ENCODE results near the gene CDK13. TPM values are rescaled to one million over a fixed set of nuclear protein-coding genes. Genes with fewer than 3 reads are reported as not detected.

CDK13 gene
- total RNA-seq, 2 donors from 2014 or later: 37.6 to 41.3 TPM

DNA sequence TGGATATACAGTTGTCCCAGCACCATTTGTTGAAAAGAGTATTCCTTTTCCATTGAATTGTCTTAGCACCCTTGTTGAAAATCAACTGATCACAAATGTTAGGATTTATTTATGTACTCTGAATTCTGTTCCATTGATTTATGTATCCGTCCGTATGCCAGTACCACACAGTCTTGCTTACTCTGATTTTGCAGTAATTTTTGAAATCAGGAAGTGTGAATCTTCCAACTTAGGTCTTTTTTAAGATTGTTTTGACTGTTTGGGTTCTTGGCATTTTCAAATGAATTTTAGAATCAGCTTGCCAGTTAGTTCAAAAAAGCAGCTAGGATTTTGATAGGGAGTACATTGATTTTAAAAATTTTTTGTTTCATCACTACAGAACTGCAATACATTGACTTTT lies 23.7 kb downstream of the CDK13 start:
- DNase-seq (ENCODE audit: low spot score in 2 of 2): no peak
- Mint-ChIP-seq H3K27ac (no peak overlapping the region), H3K9me3 (no peaks in the 10 kb centered on the region), H3K36me3 (peaks cover 0 to 5% of the 10 kb centered on the region in 2 donors)
- ATAC-seq: no peak

DNA sequence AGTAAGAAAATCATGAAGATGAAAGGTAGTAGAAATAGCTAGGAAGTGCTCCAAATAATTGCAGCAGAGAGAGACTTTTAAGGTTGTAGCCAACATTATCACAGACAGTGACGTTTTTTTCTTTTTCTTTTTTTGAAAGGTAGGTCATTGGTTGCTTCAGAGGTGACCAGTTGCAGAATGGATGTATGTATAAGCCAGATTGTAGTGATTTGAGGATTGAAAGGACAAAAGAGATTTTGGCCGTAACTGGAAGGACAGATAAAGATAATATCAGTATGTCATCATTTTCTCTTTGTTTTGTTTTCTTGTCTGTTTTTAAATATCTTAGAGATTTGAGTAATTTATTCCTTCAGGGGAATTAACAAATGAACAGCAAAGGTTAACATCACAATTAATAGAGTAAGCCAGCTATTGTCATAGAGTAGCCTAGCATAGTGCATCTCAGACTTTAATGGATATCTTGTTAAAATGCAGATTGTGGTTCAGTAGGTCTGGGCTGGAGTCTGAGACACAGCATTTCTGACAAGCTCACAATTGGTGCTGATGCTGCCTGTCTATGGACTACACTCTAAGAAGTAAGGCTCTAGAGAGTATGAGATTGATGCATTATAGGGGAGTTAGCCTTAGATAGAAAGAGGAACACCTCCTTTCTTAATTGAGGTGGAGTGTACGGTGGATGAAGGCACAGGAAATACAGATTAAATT lies 28.3 kb downstream of the CDK13 start:
- ATAC-seq (peak in 1 of 2 donors; percentile 16), DNase-seq (ENCODE audit: low spot score in 2 of 2) (no peak)
- Mint-ChIP-seq H3K36me3 (no peaks in the 10 kb centered on the region), H3K27ac (no peak overlapping the region), H3K9me3 (no peaks in the 10 kb centered on the region)

DNA sequence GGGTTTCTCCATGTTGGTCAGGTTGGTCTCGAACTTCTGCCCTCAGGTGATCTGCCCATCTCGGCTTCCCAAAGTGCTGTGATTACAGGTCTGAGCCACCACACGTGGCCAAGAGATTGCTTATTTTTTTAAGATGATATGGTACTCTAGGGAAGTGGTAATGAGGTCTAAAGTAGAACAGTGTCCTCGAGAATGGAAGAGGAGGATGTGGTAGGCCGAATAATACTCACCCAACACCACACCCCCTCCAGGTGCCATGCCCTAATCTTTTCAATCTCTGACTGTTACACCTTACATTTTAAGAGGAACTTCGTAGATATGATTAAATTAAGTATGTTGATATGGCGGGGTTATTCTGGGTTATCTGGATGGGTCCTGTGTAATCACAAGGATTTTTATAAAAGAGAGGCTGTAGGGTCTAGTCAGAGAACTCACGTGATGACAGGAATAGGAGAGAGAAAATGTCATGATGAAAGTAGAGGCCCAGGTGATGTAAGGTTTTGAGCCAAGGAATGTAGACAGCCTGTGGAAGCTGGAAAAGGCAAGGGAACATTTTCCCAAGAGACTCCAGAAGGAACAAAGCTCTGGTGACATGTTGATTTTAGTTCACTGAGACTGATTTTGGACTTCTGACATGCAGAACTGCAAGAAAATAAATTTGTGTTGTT lies 29.5 kb downstream of the CDK13 start:
- ATAC-seq (peak; percentile 53 to 87), DNase-seq (ENCODE audit: low spot score in 2 of 2) (no peak)
- H3K27ac Mint-ChIP-seq: no peak overlapping the region
- no peaks in the 10 kb centered on the region for H3K9me3 Mint-ChIP-seq
- no peaks in the 10 kb centered on the region for H3K36me3 Mint-ChIP-seq

- peak overlapping the region; percentile 48 to 65 for H3K27ac Mint-ChIP-seq
- DNase-seq (ENCODE audit: low spot score in 2 of 2) (no peak), ATAC-seq (peak in 1 of 2 donors; percentile 7)
- peaks cover 0 to 4% of the 10 kb centered on the region in 2 donors for H3K36me3 Mint-ChIP-seq
- H3K9me3 Mint-ChIP-seq: no peaks in the 10 kb centered on the region
Measured at GRCh38 chr7:39985398-39985918, 35.4 kb downstream of the CDK13 start.

GRCh38 chr7:39987641-39988347 lies 37.7 kb downstream of the CDK13 start:
- H3K36me3 Mint-ChIP-seq: peaks cover 0 to 4% of the 10 kb centered on the region in 2 donors
- peak overlapping the region in 1 of 2 donors; percentile 42 for H3K27ac Mint-ChIP-seq
- DNase-seq (ENCODE audit: low spot score in 2 of 2) (no peak), ATAC-seq (peak; percentile 24 to 78)
- H3K9me3 Mint-ChIP-seq: no peaks in the 10 kb centered on the region

GRCh38 chr7:40000734-40001315 lies 50.8 kb downstream of the CDK13 start:
- no peak overlapping the region for H3K27ac Mint-ChIP-seq
- ATAC-seq (peak in 1 of 2 donors; percentile 43), DNase-seq (ENCODE audit: low spot score in 2 of 2) (no peak)
- peaks cover 0 to 4% of the 10 kb centered on the region in 2 donors for H3K36me3 Mint-ChIP-seq
- no peaks in the 10 kb centered on the region for H3K9me3 Mint-ChIP-seq

DNA sequence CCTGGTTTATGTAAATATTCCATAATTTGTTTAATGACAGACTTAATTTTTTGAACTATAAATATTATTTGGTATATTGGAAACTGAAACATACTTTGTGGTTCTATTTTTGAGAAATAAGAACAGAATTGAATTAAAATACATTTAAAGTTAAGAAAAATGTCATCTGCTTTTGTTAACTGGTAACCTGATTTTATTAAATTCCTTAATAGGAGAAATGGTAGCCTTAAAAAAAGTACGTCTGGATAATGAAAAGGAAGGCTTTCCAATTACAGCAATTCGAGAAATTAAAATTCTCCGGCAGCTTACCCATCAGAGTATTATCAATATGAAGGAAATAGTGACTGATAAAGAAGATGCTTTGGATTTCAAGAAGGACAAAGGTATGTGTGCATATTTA lies 51.6 kb downstream of the CDK13 start:
- Mint-ChIP-seq H3K27ac (no peak overlapping the region), H3K36me3 (peaks cover 0 to 4% of the 10 kb centered on the region in 2 donors), H3K9me3 (no peaks in the 10 kb centered on the region)
- ATAC-seq (no peak), DNase-seq (ENCODE audit: low spot score in 2 of 2) (no peak)

DNA sequence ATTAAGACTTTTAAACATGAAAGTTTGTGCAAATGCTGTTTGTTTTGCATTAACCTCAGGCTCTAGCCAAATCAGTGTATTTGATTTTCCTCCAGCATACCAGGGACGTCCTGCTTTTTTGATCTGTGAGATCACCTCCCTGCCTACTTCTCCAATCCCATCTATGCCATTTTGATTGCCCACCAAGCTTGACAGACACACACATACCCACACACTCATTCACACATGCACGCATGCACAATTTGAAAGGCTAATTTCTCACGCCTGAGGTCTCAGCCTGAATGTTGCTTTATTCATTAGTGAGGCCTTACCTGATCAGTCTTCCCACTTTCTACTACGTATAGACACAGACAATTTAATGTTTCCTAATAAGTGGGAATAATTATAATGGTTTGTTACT lies 53.5 kb downstream of the CDK13 start:
- ATAC-seq (no peak), DNase-seq (ENCODE audit: low spot score in 2 of 2) (no peak)
- Mint-ChIP-seq H3K36me3 (peaks cover 0 to 4% of the 10 kb centered on the region in 2 donors), H3K27ac (no peak overlapping the region), H3K9me3 (no peaks in the 10 kb centered on the region)

DNA sequence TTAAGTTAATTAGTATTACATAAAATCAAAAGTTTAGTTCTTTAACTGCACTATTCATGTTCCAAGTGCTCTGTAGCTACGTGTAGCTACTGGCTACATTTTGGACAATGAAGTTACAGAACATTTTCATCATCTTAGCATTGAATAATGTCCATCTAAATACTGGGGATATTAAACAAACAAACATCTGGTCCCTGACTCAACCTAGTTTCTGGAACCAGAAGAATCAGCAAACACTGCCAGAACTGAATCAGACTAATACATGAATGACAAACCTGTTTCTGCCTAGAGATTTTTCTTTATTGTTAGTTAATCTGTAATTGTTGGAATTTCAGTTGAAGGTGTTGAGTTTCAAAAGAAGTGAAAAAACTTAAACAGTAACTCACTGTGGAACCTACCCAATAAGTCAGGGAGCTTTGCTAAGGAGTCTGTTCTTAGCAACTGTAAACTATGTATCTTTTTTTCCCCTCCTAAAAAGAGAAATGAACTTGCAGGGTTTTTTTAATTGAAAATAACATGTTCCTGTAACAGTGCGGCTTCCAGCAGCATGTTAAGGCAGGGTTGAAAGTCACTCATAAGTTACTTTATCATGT lies 58.3 kb downstream of the CDK13 start:
- H3K36me3 Mint-ChIP-seq: peaks cover under 1 to 6% of the 10 kb centered on the region in 2 donors
- peak in 1 of 2 donors; percentile 60 for ATAC-seq
- H3K9me3 Mint-ChIP-seq: no peaks in the 10 kb centered on the region
- H3K27ac Mint-ChIP-seq: no peak overlapping the region
- no peak for DNase-seq (ENCODE audit: low spot score in 2 of 2)

DNA sequence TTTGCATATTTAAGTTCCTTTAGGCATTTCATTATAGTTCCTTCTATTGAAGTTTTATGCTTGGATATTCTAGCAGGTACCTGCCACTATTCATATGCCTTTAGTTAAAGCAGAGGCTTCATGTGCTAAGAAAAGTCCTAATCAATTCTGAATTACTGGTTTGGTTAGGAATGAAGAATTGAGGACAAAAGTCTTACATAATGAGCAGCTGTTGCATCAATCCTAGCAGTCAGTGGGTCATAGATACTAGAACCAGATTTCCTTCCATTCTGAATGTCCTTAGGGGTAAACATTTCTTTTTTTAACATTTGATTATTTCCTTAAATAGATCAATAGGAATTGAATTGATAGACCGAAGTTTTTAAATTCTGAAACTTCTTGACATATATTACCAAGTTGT lies 59.2 kb downstream of the CDK13 start:
- Mint-ChIP-seq H3K27ac (no peak overlapping the region), H3K9me3 (no peaks in the 10 kb centered on the region), H3K36me3 (peaks cover 0 to 6% of the 10 kb centered on the region in 2 donors)
- DNase-seq (ENCODE audit: low spot score in 2 of 2) (no peak), ATAC-seq (no peak)

DNA sequence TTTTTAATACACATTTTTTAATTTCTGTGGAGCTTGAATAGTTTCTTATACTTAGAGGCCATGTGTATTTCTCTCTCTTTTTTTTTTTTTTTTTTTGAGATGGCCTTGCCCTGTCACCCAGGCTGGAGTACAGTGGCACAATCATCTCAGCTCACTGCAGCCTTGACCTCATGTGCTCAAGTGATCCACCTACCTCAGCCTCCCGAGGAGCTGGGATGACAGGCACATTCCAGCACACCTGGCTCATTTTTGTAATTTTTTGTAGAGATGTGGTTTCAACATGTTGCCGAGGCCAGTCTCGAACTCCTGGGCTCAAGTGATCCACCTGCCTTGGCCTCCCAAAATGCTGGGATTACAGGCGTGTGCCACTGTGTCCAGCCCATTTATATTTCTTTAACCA lies 64.3 kb downstream of the CDK13 start:
- DNase-seq (ENCODE audit: low spot score in 2 of 2): no peak
- Mint-ChIP-seq H3K9me3 (no peaks in the 10 kb centered on the region), H3K36me3 (peaks cover 0 to 16% of the 10 kb centered on the region in 2 donors), H3K27ac (no peak overlapping the region)
- no peak for ATAC-seq

DNA sequence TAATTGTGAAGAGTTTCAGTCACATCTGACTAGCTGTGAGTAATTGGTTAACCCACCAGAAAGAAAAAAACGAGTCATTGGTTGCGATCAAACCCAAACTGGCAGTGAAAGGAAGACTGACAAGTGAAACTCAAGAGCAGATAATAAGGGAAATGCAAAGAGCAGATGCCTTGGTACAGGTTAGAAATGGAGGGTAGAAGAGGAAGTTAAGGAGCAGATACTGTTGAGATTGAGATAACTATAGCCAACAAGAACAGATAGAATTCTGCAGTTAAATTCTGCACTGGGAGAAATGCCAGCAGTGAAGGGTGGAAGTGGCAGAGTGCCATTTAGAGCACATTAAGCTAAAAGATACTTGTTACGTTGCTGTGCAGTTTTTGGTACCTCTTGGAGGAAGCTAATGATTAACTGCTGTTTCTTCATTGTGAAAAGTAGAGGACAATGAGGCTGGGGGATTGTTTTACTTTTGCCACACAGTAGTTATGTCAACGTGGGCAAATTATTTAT lies 65.8 kb downstream of the CDK13 start:
- DNase-seq (ENCODE audit: low spot score in 2 of 2) (peak in 1 of 2 donors; percentile 11), ATAC-seq (peak; percentile 74 to 87)
- peak overlapping the region; percentile 41 to 43 for H3K27ac Mint-ChIP-seq
- no peaks in the 10 kb centered on the region for H3K9me3 Mint-ChIP-seq
- H3K36me3 Mint-ChIP-seq: peaks cover 0 to 16% of the 10 kb centered on the region in 2 donors

DNA sequence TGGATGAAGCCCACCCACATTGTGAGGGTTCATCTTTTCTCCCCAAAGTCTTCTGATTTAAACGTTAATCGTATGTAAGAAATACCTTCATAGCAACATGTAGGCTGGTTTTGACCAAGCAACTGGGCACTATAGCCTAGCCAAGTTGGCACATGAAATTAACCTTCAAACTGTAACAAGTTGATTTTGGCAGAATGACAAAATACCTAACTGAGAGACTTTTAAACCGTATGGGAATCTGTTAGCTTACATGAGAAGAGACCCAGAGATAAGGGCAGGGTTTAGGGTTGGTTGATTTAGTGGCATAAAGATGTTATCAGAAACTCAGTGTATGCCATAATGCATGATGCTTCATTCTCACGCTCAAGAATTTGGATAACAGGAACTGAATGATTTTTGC lies 69.5 kb downstream of the CDK13 start:
- Mint-ChIP-seq H3K27ac (no peak overlapping the region), H3K9me3 (no peaks in the 10 kb centered on the region), H3K36me3 (peaks cover 0 to 9% of the 10 kb centered on the region in 2 donors)
- no peak for DNase-seq (ENCODE audit: low spot score in 2 of 2)
- ATAC-seq: no peak

GRCh38 chr7:40024048-40024447 lies 74.0 kb downstream of the CDK13 start:
- ATAC-seq (no peak), DNase-seq (ENCODE audit: low spot score in 2 of 2) (no peak)
- Mint-ChIP-seq H3K9me3 (no peaks in the 10 kb centered on the region), H3K36me3 (peaks cover 0 to 8% of the 10 kb centered on the region in 2 donors), H3K27ac (peak overlapping the region in 1 of 2 donors; percentile 14)

GRCh38 chr7:40024841-40025240 lies 74.8 kb downstream of the CDK13 start:
- peak overlapping the region in 1 of 2 donors; percentile 56 for H3K27ac Mint-ChIP-seq
- H3K36me3 Mint-ChIP-seq: peaks cover 0 to 8% of the 10 kb centered on the region in 2 donors
- DNase-seq (ENCODE audit: low spot score in 2 of 2): no peak
- ATAC-seq: no peak
- H3K9me3 Mint-ChIP-seq: no peaks in the 10 kb centered on the region

GRCh38 chr7:40027545-40027944 lies 77.5 kb downstream of the CDK13 start:
- DNase-seq (ENCODE audit: low spot score in 2 of 2) (no peak), ATAC-seq (peak; percentile 33 to 82)
- H3K27ac Mint-ChIP-seq: peak overlapping the region in 1 of 2 donors; percentile 29
- no peaks in the 10 kb centered on the region for H3K9me3 Mint-ChIP-seq
- peaks cover 0 to 17% of the 10 kb centered on the region in 2 donors for H3K36me3 Mint-ChIP-seq

Data from activated naive CD4-positive, alpha-beta T cell treated with anti-CD3 and anti-CD28 coated beads, Interleukin-2, amount 50 U/mL, for 72 hours (primary cell).